Measurements from ENCODE around the gene EIF4EBP2.
A peak's percentile ranks its signal among the peaks of the same experiment; 100 is the strongest.

EIF4EBP2 gene

DNA sequence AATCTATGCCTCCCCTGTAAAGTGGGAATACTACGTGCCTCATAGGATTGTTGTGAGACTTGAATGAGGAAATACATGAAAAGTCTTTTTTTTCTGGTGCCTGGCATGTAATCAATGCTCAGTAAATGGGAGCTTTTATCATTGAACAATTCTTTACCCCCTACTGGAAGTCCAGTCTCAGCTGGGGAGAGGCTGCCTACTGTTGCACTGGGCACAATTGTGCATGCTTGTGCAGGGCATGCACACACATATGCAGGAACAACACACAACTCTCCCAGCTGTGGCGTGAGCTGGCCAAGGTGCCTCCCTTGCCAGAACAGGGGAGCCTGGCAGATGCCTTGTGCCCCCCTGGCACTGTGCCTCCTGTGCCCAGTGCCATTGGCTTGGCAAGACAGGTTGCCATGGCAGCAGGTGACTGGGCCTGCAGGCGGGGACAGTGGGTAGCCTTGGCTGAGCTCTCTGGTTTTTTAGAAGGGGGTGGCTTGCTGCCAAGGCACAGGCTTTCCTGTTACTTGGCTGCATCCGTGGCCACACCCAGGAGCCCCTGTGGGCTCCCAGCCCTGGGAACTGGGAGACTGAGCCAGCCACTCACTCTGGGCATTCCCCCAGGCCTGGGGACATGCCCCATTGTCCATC, 58.5 kb downstream of the EIF4EBP2 start:
- Histone ChIP-seq H3K36me3 (ENCODE audit: control insufficient read depth in 2 of 2, insufficient read depth in 2 of 2, low read length in 2 of 2) (no peaks in the 10 kb centered on the region), H3K9ac (ENCODE audit: low read length in 2 of 2) (no peak overlapping the region), H3K4me1 (ENCODE audit: control insufficient read depth, insufficient read depth, low read length) (peaks cover 47% of the 10 kb centered on the region), H3K27ac (ENCODE audit: low read length) (peak overlapping the region; percentile 46), H3K9me3 (ENCODE audit: control insufficient read depth in 2 of 2, low read length in 2 of 2) (no peaks in the 10 kb centered on the region), H3K4me3 (ENCODE audit: low read length in 2 of 2) (no peak overlapping the region), H3K27me3 (ENCODE audit: control insufficient read depth in 1 of 2, insufficient read depth in 2 of 2, low read length in 2 of 2) (no peaks in the 10 kb centered on the region)

DNA sequence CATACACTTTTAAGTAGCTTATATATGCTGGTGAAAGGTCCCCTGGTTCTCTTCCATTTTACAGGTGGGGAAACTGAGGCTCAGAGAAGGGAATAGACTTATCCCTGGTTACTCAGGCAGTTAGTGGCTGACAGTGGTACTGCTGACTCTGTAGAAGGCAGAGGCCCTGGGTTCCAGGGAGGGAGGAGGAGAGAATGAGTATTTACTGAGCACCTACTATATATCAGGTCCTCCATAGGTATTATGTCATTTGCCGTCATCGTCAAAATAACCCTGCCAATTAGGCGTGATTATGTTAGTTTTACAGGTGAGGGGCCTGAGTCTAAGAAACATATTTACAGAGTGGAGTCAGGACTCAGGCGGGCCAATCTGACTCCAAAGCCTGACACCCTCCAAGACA, 61.3 kb downstream of the EIF4EBP2 start:
- no peak overlapping the region for H3K9ac ChIP-seq (ENCODE audit: low read length in 2 of 2)
- no peak overlapping the region for H3K27ac ChIP-seq (ENCODE audit: low read length)
- H3K9me3 ChIP-seq (ENCODE audit: control insufficient read depth in 2 of 2, low read length in 2 of 2): no peaks in the 10 kb centered on the region

DNA sequence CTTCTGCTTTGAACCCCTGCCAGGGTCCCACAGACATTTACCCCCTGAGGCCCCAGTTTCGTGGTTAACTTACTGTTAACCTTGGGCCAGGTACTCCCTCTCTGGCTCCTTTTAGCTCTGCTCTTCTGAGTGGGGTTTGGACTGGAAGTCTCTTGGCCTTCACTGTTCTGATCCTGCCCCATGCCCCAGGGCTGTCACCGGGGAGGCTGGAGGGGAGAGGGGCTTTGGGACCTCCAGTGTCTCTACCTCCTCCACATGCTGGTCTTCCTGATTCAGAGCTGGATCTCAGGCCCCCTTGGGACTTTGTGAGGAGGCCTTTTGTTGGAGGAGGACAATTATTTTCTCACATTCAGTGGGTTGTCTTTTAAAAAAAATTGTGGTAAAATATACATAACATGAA, 61.9 kb downstream of the EIF4EBP2 start:
- no peaks in the 10 kb centered on the region for H3K27me3 ChIP-seq (ENCODE audit: control insufficient read depth in 1 of 2, insufficient read depth in 2 of 2, low read length in 2 of 2)
- no peak overlapping the region for H3K9ac ChIP-seq (ENCODE audit: low read length in 2 of 2)
- H3K4me1 ChIP-seq (ENCODE audit: control insufficient read depth, insufficient read depth, low read length): peaks cover 33% of the 10 kb centered on the region
- H3K36me3 ChIP-seq (ENCODE audit: control insufficient read depth in 2 of 2, insufficient read depth in 2 of 2, low read length in 2 of 2): no peaks in the 10 kb centered on the region
- H3K4me3 ChIP-seq (ENCODE audit: low read length in 2 of 2): no peak overlapping the region
- H3K9me3 ChIP-seq (ENCODE audit: control insufficient read depth in 2 of 2, low read length in 2 of 2): no peaks in the 10 kb centered on the region
- H3K27ac ChIP-seq (ENCODE audit: low read length): no peak overlapping the region

More for the DNA sequence above, 61.3 kb downstream of the EIF4EBP2 start:
- no peak overlapping the region for H3K4me3 ChIP-seq (ENCODE audit: low read length in 2 of 2)
- H3K36me3 ChIP-seq (ENCODE audit: control insufficient read depth in 2 of 2, insufficient read depth in 2 of 2, low read length in 2 of 2): no peaks in the 10 kb centered on the region
- H3K4me1 ChIP-seq (ENCODE audit: control insufficient read depth, insufficient read depth, low read length): peaks cover 34% of the 10 kb centered on the region
- no peaks in the 10 kb centered on the region for H3K27me3 ChIP-seq (ENCODE audit: control insufficient read depth in 1 of 2, insufficient read depth in 2 of 2, low read length in 2 of 2)

- Histone ChIP-seq H3K9me3 (ENCODE audit: control insufficient read depth in 2 of 2, low read length in 2 of 2) (no peaks in the 10 kb centered on the region), H3K9ac (ENCODE audit: low read length in 2 of 2) (peak overlapping the region in 1 of 2 donors; percentile 15), H3K4me3 (ENCODE audit: low read length in 2 of 2) (no peak overlapping the region), H3K27me3 (ENCODE audit: control insufficient read depth in 1 of 2, insufficient read depth in 2 of 2, low read length in 2 of 2) (no peaks in the 10 kb centered on the region), H3K27ac (ENCODE audit: low read length) (no peak overlapping the region), H3K36me3 (ENCODE audit: control insufficient read depth in 2 of 2, insufficient read depth in 2 of 2, low read length in 2 of 2) (no peaks in the 10 kb centered on the region), H3K4me1 (ENCODE audit: control insufficient read depth, insufficient read depth, low read length) (peaks cover 28% of the 10 kb centered on the region)
Observed at GRCh38 chr10:70466951-70467350, 63.0 kb downstream of the EIF4EBP2 start.

DNA sequence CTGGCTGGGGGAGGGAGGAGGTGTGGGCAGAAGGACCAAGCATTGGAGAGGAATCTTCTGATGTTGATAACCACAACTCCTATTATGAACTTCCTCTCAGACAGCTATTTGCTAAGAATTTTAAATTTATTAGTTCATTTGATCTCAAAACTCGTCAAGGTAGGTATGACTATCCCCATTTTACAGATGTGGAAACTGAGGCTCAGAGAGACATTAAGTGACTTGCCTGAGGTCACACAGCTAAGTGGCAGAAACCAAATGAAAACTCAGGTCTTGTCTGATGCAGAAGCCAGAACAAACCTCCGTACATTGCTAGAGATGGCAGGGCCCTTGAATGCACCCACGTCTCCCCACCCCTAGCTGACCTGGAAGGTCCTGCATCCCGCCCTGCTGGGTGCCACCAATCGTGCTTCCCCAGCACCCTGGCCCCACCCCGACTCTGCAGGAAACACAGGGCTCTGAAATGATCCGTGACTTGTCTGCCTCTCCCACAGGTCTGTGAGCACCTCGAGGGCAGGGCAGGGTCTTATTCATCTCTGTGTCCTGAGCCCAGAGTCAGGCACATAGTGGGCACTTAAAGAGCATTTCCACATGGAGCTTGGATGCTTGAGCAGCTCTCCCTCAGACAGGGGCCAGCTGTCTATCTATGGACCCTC, 69.0 kb downstream of the EIF4EBP2 start:
- H3K27me3 ChIP-seq (ENCODE audit: control insufficient read depth in 1 of 2, insufficient read depth in 2 of 2, low read length in 2 of 2): no peaks in the 10 kb centered on the region
- H3K4me1 ChIP-seq (ENCODE audit: control insufficient read depth, insufficient read depth, low read length): peaks cover 17% of the 10 kb centered on the region
- H3K9me3 ChIP-seq (ENCODE audit: control insufficient read depth in 2 of 2, low read length in 2 of 2): no peaks in the 10 kb centered on the region
- no peak overlapping the region for H3K4me3 ChIP-seq (ENCODE audit: low read length in 2 of 2)
- H3K9ac ChIP-seq (ENCODE audit: low read length in 2 of 2): no peak overlapping the region
- H3K36me3 ChIP-seq (ENCODE audit: control insufficient read depth in 2 of 2, insufficient read depth in 2 of 2, low read length in 2 of 2): no peaks in the 10 kb centered on the region
- H3K27ac ChIP-seq (ENCODE audit: low read length): no peak overlapping the region

- no peak overlapping the region for H3K9ac ChIP-seq (ENCODE audit: low read length in 2 of 2)
- H3K4me3 ChIP-seq (ENCODE audit: low read length in 2 of 2): no peak overlapping the region
- no peaks in the 10 kb centered on the region for H3K36me3 ChIP-seq (ENCODE audit: control insufficient read depth in 2 of 2, insufficient read depth in 2 of 2, low read length in 2 of 2)
- no peak overlapping the region for H3K27ac ChIP-seq (ENCODE audit: low read length)
- H3K4me1 ChIP-seq (ENCODE audit: control insufficient read depth, insufficient read depth, low read length): peaks cover 20% of the 10 kb centered on the region
- no peaks in the 10 kb centered on the region for H3K9me3 ChIP-seq (ENCODE audit: control insufficient read depth in 2 of 2, low read length in 2 of 2)
- no peaks in the 10 kb centered on the region for H3K27me3 ChIP-seq (ENCODE audit: control insufficient read depth in 1 of 2, insufficient read depth in 2 of 2, low read length in 2 of 2)
Observed at GRCh38 chr10:70474780-70475179, 70.8 kb downstream of the EIF4EBP2 start.

DNA sequence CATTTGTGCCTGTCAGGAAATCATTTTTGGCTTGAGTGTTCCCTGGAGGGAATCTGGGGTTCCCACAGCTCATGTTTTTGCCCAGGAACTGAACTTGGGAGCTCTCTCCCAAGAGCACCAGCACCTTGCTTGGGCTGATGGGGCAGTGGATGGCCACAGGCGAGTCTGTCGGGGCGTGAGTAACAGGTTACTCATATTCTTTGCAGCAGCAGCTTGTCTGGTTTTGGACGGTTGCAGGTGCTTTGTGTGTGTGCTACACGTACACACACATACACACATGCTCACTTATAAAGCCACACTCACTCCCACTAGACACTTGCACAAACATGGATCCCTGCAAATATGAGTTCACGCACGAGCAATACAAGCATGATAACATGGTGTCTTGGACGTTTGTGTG, 71.7 kb downstream of the EIF4EBP2 start:
- Histone ChIP-seq H3K4me3 (ENCODE audit: low read length in 2 of 2) (no peak overlapping the region), H3K9me3 (ENCODE audit: control insufficient read depth in 2 of 2, low read length in 2 of 2) (no peaks in the 10 kb centered on the region), H3K4me1 (ENCODE audit: control insufficient read depth, insufficient read depth, low read length) (peaks cover 29% of the 10 kb centered on the region), H3K27ac (ENCODE audit: low read length) (no peak overlapping the region), H3K9ac (ENCODE audit: low read length in 2 of 2) (no peak overlapping the region), H3K27me3 (ENCODE audit: control insufficient read depth in 1 of 2, insufficient read depth in 2 of 2, low read length in 2 of 2) (no peaks in the 10 kb centered on the region), H3K36me3 (ENCODE audit: control insufficient read depth in 2 of 2, insufficient read depth in 2 of 2, low read length in 2 of 2) (no peaks in the 10 kb centered on the region)

DNA sequence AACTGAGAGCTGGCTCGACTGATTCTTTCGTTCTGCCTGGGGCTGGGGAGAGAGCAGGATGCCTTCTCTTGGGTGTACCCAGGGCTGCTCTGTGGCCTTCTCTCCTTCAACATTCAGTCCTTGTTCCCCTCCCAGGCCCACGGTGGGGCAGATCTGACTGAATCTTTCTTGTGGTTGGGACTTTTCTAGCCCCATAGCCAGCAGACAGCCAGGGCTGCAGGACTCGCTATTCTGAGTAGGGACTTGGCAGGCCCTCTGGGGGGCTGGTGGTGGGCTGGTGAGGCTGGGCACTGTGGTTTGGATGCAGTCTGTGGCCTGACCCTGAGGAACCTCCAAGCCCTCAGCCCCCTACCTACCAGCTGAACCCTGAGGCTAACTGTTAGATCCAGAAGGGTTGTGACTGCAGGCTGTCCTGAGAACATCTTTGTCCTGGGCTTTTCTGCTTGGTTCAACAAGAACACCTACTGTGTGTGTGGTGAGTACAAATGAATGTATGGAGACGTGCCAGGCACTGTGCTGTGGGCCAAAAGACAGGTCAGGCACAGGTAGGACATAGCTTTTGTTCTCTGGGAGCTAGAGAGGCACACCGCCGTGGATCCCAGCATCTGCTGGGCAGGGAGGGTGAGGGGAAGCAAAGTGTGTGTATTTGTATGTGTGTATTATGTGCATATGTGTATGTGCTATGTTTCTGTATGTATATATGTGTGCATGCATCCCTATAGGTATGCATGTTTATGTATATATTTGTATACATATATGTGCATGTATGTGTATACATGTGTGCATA, 72.5 kb downstream of the EIF4EBP2 start:
- Histone ChIP-seq H3K27ac (ENCODE audit: low read length) (no peak overlapping the region), H3K36me3 (ENCODE audit: control insufficient read depth in 2 of 2, insufficient read depth in 2 of 2, low read length in 2 of 2) (no peaks in the 10 kb centered on the region), H3K9ac (ENCODE audit: low read length in 2 of 2) (no peak overlapping the region), H3K9me3 (ENCODE audit: control insufficient read depth in 2 of 2, low read length in 2 of 2) (no peaks in the 10 kb centered on the region), H3K27me3 (ENCODE audit: control insufficient read depth in 1 of 2, insufficient read depth in 2 of 2, low read length in 2 of 2) (no peaks in the 10 kb centered on the region), H3K4me1 (ENCODE audit: control insufficient read depth, insufficient read depth, low read length) (peaks cover 37% of the 10 kb centered on the region), H3K4me3 (ENCODE audit: low read length in 2 of 2) (no peak overlapping the region)

GRCh38 chr10:70477661-70478162, 73.8 kb downstream of the EIF4EBP2 start:
- H3K9me3 ChIP-seq (ENCODE audit: control insufficient read depth in 2 of 2, low read length in 2 of 2): no peaks in the 10 kb centered on the region
- peak overlapping the region; percentile 36 to 82 for H3K9ac ChIP-seq (ENCODE audit: low read length in 2 of 2)
- H3K27ac ChIP-seq (ENCODE audit: low read length): peak overlapping the region; percentile 60
- no peaks in the 10 kb centered on the region for H3K36me3 ChIP-seq (ENCODE audit: control insufficient read depth in 2 of 2, insufficient read depth in 2 of 2, low read length in 2 of 2)
- H3K4me3 ChIP-seq (ENCODE audit: low read length in 2 of 2): peak overlapping the region; percentile 52 to 82
- no peaks in the 10 kb centered on the region for H3K27me3 ChIP-seq (ENCODE audit: control insufficient read depth in 1 of 2, insufficient read depth in 2 of 2, low read length in 2 of 2)
- H3K4me1 ChIP-seq (ENCODE audit: control insufficient read depth, insufficient read depth, low read length): peaks cover 49% of the 10 kb centered on the region

Measured in stomach smooth muscle (tissue), 2 donors.